ENCODE results near the gene C15orf39.
"Not testable (repeated sequence)": the region's sequence is repeated elsewhere in the genome, so short reads cannot be mapped to it uniquely, and the experiment has no call there.

The C15orf39 gene

DNA sequence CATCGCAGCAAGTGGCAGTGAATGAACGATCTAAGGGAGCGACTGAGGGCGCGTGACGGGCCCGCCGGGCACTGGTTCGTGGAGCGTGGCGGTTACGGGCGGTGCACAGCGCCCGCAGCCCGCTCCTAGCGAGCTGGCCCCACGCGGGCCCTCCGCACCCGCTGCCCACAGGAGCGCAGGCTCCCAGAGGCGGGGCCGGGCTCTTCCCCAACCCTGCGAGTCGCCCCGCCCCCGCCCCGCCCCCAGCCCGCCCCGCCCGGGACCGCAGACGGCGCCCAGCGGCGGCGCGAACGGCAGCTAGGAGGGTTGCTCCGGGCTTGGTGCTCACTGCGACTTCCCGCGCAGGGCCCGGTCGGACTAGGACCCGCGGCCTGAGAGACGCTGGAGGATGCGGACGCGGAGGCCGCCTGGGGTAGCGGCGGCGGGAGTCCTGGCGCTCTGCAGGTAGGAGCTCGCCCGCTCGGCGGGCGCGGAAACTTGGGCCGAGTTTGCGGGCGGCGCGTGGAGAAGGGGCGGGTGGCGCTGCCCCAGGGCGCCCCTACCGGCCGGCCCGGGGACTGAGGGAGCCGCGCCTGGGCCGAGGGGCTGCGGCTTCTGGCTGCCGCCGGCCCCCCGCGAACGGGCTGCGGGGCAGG lies at the start of gene C15orf39:
TSS of gene C15orf39 (plus strand) at position 267 of the 635 bp plus-strand sequence. CDS start 4,167 bp downstream, outside the sequence.
- peak; percentile 73 for DNase-seq

GRCh38 chr15:75152382-75153079 lies 49.2 kb upstream of the C15orf39 start:
- DNase-seq, result no peak

GRCh38 chr15:75153087-75153486 lies 48.6 kb upstream of the C15orf39 start:
- no peak for DNase-seq

- no peak for DNase-seq
Measured at GRCh38 chr15:75153565-75154276, 48.0 kb upstream of the C15orf39 start.

- DNase-seq, result no peak
Measured at GRCh38 chr15:75154461-75155062, 47.1 kb upstream of the C15orf39 start.

- no peak for DNase-seq
Measured at GRCh38 chr15:75156326-75157215, 45.1 kb upstream of the C15orf39 start.

DNA sequence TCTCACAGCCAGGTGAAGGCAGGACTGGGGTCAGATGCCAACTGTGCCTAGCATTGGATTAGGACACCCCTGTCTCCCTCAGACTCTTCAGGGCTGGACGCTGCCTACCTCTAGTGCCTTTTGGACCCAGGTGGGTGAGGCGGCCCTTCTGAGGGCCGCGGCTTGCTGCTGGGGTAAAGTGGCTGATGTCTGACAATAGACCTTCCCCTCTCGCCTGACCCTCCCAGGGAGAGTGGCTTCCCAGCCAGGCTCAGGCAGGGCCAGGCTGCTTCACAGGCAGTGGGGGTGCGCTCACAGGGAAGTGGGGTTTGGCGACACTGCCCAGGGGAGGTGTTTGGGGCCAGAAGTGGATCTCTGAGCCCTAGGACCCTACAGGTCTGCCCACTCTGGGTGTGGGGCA lies 43.3 kb upstream of the C15orf39 start:
- DNase-seq, result no peak

- DNase-seq, result no peak
Measured at GRCh38 chr15:75159244-75159643, 42.4 kb upstream of the C15orf39 start.

DNA sequence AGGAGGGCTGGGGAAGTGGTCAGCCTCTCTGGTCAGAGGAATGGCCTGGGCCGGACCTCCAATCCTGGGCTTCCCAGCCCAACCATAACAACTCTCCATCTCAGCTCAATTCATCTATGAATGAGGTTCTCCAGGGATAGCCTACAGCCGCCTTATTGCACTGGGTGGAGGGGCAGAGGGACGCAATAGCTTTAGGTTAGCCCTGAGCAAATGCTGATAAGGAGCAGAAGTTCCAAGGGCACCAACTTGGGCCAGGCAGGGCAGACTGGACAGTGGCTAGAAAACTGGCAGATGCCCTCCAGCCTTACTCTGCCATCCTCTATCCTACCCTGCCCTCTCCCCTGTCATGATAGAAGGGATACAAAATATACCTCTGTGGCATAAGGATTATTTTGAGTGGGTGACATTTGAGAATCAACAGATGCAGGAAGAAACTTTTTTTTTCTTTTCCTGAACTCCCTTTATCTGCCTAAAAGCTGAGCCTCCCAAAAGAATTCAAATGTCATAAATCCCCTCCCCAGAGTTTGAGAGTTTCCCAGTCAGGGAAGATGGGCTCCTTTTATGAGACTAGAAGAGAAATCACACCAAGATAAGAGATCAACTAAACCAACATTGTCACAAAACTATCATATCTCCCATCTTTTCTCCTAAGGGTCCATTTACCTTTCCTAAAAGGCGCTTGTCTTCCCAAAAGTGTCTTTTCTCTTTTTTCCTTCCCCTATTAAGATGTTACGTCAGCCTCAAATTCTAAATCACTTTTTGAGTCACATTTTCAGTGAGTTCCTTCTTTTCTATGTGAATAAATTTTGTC lies 40.4 kb upstream of the C15orf39 start:
- no peak for DNase-seq

DNA sequence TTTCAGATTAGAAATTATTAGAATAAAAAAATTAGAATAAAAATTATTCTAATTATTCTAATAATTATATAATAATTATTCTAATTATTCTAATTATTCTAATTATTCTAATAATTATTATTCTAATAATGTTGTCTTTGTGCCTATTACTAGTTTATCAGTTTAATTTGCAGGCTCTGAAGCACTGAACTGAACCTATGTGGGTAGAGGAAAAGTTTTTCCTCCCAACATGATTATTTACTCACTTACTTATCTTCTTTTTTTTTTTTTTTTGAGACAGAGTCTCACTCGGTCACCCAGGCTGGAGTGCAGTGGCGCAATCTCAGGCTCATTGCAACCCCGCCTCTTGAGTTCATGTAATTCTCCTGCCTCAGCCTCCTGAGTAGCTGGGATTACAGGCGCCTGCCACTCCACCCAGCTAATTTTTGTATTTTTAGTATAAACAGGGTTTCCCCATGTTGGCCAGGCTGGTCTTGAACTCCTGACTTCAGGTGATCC lies 39.7 kb upstream of the C15orf39 start:
- DNase-seq, result no peak

DNA sequence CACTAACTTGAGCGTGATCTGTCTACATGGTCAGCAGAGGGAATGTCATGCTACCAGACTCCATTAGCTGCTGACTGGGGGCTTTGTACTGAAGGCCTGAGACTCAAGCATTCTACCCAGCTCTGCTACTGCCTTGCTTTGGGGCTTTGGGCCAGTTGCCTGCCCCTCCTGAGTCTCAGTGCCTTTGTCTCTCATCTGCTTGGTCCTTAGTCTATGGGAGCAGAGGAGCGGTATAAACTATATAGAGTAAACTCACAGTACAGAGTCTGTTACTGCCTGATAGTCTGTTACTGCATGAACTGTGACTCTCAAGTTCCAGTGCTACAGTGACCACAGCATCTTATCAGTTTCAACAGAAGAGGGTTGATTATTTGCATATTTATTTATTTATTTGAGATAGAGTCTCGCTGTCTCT lies 38.5 kb upstream of the C15orf39 start:
- no peak for DNase-seq

DNA sequence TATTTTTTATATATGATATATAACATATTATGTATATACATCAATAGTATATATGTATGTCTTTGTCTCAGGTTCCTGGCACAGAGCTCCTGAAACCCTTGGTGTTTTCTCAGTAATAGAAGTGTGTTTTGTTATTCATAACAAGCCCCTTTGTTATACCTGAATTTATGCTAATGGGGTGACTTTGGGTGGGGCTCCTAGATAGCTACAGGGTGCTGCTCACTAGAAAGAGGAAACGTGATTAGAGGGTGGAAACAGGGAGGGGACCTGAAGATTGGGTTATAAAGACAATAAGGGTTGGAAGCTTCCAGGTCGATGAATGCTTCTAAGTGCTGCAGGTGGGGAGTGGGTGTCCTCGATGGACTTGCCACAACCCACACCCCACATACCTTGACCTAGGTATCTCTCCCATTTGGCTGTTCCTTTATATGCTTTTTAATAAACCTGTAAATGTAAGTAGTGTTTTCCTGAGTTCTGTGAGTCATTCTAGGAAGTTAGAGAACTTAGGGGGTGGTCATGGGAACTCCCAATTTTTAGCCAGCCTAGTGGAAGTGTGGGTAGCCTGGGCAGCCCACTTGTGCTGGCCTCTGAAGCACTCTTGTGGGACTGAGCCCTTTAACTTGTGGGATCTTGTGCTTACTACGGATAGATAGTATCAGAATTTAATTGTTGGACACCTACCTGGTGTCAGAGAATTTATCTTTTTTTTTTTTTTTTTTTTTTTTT lies 36.9 kb upstream of the C15orf39 start:
- no peak for DNase-seq

GRCh38 chr15:75166489-75167063 lies 35.1 kb upstream of the C15orf39 start:
- DNase-seq, result not testable (repeated sequence)

DNA sequence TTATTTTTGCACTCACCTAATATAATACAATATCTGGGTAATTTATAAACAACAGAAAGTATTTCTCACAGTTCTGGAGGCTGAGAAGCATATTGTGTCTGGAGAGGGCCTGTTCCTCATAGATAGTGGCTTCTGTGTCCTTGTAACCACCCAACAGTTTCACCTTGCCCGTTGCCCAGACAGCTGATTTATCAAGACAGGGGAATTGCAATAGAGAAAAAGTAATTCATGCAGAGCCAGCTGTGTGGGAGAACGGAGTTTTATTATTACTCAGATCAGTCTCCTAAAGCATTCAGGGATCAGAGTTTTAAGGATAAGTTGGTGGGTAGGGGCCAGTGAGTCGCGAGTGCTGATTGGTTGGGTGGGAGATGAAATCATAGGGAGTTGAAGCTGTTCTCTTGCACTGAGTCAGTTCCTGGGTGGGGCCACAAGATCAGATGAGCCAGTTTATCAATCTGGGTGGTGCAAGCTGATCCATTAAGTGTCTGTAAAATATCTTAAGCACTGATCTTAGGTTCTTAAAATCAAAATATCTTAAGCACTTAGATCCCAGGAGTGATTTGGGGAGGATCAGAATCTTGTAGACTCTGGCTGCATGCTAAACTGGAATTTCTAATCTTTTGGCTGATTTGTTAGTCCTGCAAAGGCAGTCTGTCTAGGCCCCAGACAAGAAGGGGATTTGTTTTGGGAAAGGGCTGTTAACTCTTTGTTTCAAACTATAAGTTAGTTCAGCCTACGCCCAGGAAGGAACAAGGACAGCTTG lies 33.9 kb upstream of the C15orf39 start:
- DNase-seq, result no peak

- DNase-seq, result no peak
Measured at GRCh38 chr15:75168374-75168773, 33.3 kb upstream of the C15orf39 start.

GRCh38 chr15:75170203-75170602 lies 31.5 kb upstream of the C15orf39 start:
- no peak for DNase-seq

DNA sequence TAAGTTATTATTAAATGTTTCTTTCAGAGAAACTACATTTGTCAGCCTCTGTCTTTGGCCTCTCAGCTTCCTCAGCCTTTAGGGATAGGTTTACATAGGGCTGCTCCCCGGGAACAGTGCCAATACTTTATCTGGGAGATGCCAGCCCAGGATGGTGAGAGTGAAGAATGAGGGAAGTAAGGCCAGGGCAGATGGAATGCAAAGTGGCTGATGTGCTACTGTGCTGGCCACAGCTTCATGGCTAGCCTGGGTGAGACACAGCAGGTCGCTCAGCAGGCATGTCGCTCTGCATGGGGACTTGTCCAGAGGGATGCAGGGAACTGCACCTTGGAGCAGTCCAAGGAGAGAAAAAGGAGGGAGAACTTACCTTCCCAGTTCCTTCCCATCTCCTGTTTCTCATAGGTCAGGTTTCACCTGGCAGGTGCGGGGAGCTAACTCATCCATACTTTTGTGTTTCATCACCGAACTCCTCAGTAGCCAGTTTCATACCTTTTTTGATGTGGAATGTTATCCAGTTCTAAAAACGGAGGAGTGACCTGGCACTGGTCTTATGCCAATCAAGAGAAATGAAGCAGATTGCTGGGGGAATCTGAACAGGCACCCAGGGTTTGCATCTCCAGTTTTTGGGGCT lies 30.9 kb upstream of the C15orf39 start:
- DNase-seq, result no peak

DNA sequence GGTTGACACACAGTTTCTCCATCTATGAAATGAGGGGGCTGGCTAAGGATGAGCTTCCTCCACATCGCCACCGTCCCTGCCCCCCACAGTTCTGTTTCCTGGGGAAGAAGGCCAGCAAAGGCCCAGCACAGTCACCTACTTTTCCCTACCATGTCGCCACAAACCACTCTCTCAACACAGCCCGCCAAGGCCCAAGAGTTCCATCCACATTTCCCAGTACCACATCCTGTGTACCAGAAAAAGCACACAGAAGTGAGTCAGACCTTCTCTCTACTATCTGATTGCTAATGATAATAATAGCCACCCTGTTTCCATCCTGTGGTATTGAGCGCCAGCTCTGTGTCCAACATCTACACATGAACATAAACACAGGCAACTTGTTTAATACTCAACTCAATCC lies 30.3 kb upstream of the C15orf39 start:
- DNase-seq, result no peak

GRCh38 chr15:75172284-75172820 lies 29.3 kb upstream of the C15orf39 start:
- no peak for DNase-seq
